ENCODE data around the gene WFDC5. TPM values are rescaled to one million over a fixed set of nuclear protein-coding genes. Genes with fewer than 3 reads are reported as not detected.

The WFDC5 gene
- total and polyA plus RNA-seq, 9 of the 15 experiments (the other 6 are each of a cell fraction or from before 2014, with no cell fraction given), result not detected

DNA sequence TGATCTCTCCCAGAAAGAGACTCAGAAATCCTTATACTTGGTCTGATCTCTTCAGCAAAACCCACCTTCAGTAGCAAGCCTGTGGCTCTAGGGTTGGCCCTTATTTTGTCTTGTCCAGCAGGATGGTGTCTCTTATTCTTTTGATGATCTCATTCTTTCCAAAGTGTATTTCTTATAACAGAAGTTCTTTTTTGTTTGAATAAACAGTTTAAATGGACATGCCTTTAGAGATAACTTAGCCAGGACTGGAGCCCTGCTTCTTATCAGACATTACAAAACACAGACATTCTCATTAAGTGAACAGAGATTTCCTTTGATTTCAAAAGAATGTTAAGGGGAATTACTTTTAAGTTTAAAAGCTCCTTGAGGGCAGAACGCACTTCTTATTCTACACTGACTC is 45.7 kb downstream of the WFDC5 start (continued):
- TF ChIP-seq, protein P1, sequence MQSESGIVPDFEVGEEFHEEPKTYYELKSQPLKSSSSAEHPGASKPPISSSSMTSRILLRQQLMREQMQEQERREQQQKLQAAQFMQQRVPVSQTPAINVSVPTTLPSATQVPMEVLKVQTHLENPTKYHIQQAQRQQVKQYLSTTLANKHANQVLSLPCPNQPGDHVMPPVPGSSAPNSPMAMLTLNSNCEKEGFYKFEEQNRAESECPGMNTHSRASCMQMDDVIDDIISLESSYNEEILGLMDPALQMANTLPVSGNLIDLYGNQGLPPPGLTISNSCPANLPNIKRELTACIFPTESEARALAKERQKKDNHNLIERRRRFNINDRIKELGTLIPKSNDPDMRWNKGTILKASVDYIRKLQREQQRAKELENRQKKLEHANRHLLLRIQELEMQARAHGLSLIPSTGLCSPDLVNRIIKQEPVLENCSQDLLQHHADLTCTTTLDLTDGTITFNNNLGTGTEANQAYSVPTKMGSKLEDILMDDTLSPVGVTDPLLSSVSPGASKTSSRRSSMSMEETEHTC (IDR thresholded peaks at IDR 0.05), result no peak
- peak; percentile 25; the same call in 1 of the 2 replicates for TF ChIP-seq ATF7 (IDR thresholded peaks at IDR 0.05)

DNA sequence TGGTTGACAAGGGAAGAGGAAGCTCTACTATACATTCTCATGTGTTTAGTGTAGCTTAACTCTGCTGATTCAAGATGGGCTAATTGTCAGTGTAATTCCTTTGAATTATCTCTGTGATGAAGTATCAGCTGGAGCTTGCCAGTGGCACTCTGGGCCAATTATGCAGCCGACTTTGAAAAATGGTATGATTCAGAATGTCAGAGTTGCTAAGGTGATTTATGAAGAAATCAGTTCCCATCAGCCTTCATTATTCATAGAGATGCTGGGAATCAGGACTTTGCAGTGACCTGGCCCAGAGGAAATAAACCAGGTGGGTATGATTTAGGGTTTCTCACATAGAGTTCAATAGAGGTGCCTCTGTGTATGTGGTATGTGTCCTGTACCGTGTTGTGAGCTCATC is 47.4 kb downstream of the WFDC5 start:
- Histone ChIP-seq H3K27ac (ENCODE audit: extremely low read depth, low read depth, low read length) (no peak overlapping the region), H3K4me1 (replicated peaks in 1 of 2; ENCODE audit: control insufficient read depth in 2 of 2, insufficient read depth in 2 of 2, low read length in 2 of 2) (peaks cover 2 to 15% of the 10 kb centered on the region in 2 experiments; a peak in 4 of 5 replicates), H3K79me2 (ENCODE audit: control insufficient read depth, insufficient read depth, low read length) (no peaks in the 10 kb centered on the region), H3K9me3 (replicated peaks; ENCODE audit: control insufficient read depth, insufficient read depth, low read depth, low read length) (no peaks in the 10 kb centered on the region), H4K20me1 (replicated peaks; ENCODE audit: control insufficient read depth, insufficient read depth, low read length) (0 out of 2 replicates have a peak, but pooled peaks cover 7% of the 10 kb centered on the region), H3K9ac (ENCODE audit: insufficient read depth in 1 of 2, low read depth in 2 of 2, low read length in 2 of 2) (no peak overlapping the region), H3K36me3 (ENCODE audit: control insufficient read depth, insufficient read depth, low read length) (peaks cover 15% of the 10 kb centered on the region), H3K4me2 (ENCODE audit: insufficient read depth, low read length) (no peak overlapping the region), H3K9me1 (ENCODE audit: control insufficient read depth, insufficient read depth, low read length) (no peaks in the 10 kb centered on the region), H2AFZ (ENCODE audit: low read depth, low read length) (no peak overlapping the region), H3K27me3 (ENCODE audit: control insufficient read depth in 2 of 2, insufficient read depth in 2 of 2, low read length in 2 of 2) (no peaks in the 10 kb centered on the region), H3K4me3 (no peak overlapping the region)
- POLR2A ChIA-PET, result interaction anchor here (0.6 to 1.5 kb wide), 4 partner anchors 18 to 170 kb away, joined by 3 to 6 read pairs (median 4); no protein-coding TSS in a partner anchor
- TF ChIP-seq ZBTB8A (IDR thresholded peaks at IDR 0.05; ENCODE audit: partially characterized antibody) (no peak), CSDE1 (IDR thresholded peaks at IDR 0.05) (no peak), SMARCA4 (IDR thresholded peaks at IDR 0.05) (no peak)
- TF ChIP-seq, protein P2, sequence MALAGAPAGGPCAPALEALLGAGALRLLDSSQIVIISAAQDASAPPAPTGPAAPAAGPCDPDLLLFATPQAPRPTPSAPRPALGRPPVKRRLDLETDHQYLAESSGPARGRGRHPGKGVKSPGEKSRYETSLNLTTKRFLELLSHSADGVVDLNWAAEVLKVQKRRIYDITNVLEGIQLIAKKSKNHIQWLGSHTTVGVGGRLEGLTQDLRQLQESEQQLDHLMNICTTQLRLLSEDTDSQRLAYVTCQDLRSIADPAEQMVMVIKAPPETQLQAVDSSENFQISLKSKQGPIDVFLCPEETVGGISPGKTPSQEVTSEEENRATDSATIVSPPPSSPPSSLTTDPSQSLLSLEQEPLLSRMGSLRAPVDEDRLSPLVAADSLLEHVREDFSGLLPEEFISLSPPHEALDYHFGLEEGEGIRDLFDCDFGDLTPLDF (CRISPR knock-in tag; IDR thresholded peaks at IDR 0.05), result no peak
- TF ChIP-seq, protein P3, sequence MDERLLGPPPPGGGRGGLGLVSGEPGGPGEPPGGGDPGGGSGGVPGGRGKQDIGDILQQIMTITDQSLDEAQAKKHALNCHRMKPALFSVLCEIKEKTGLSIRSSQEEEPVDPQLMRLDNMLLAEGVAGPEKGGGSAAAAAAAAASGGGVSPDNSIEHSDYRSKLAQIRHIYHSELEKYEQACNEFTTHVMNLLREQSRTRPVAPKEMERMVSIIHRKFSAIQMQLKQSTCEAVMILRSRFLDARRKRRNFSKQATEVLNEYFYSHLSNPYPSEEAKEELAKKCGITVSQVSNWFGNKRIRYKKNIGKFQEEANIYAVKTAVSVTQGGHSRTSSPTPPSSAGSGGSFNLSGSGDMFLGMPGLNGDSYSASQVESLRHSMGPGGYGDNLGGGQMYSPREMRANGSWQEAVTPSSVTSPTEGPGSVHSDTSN (CRISPR knock-in tag; IDR thresholded peaks at IDR 0.05; ENCODE audit: low read depth), result no peak
- TF ChIP-seq, protein P3 (tag; conservative IDR thresholded peaks at IDR 0.05; ENCODE audit: low read depth), result peak; percentile 57
- WGBS (ENCODE audit: insufficient coverage, low coverage, missing lambda C conversion rate), result 49% methylated on average over 2 of the region's 2 CpGs
- no TSS peak for BruUV-seq (replicated peaks)
- no peak for FAIRE-seq
- in situ Hi-C loops (cut with MboI) (no loop called here), intact Hi-C loops (cut with micrococcal nuclease) (no loop called here)
- DNase-seq (ENCODE audit: extremely low read depth in 1 of 4, low spot score in 3 of 4), result no peak
- CTCF ChIA-PET (ENCODE audit: low intra/inter-chr PET ratio), result no interaction called here
- no peak for ATAC-seq

Data from K562 (cell line).